Endothelial cell of umbilical vein (primary cell): ENCODE results near the gene C15orf61. TPM values are rescaled to one million over a fixed set of nuclear protein-coding genes. Genes with fewer than 3 reads are reported as not detected.

Source experiments
- BruUV-seq: library from RNA; stranded (reverse); fragments of 400-500 nt; replicated peaks from 2 replicates; lab custom pipeline; 2021; lab: Mats Ljungman, UMichigan
- CTCF ChIA-PET: fragments of 300-600, 350-600 bp; sonication (Branson Sonifier 250); formaldehyde crosslinking; loops from one replicate; lab custom pipeline; 2021; ENCODE audit warnings: antibody characterized with exemption, inconsistent platforms; lab: Charles Lee
- POLR2A ChIA-PET: fragments of 300-600, 350-600 bp; sonication (Branson Sonifier 250); formaldehyde crosslinking; loops from one replicate; lab custom pipeline; 2021; ENCODE audit warnings: antibody characterized with exemption, inconsistent platforms; lab: Charles Lee
- DNase-seq: peaks from one replicate; pipeline ENCODE4 v3.0.0-alpha.2; 2011; ENCODE audit warnings: low read depth, low spot score
- FAIRE-seq: peaks from 2 replicates; lab custom pipeline; 2011; peaks lifted over from hg19 to GRCh38; lab: Jason Lieb, UNC
- H2AFZ ChIP-seq: 2 replicates; pipeline ENCODE4 v1.6.0; 2012; ENCODE audit warnings: low read depth, low read length, control low read depth, inconsistent platforms
- H3K27ac ChIP-seq: 2 replicates; pipeline ENCODE4 v1.5.1; 2011; ENCODE audit warnings: low read depth, mild to moderate bottlenecking, control low read depth, low read length, moderate library complexity; ENCODE audit not compliant: insufficient read depth
- H3K27me3 ChIP-seq, 2 experiments: 2 replicates each; pipeline versions ENCODE4 v1.6.0 to v1.6.1; 2011; ENCODE audit warnings: low read length in 2 of 2, mixed read lengths in 1 of 2; ENCODE audit not compliant: control insufficient read depth in 2 of 2, insufficient read depth in 2 of 2
- H3K36me3 ChIP-seq, 2 experiments: 2 replicates in 1 of 2; 3 replicates in 1 of 2; pipeline ENCODE4 v1.5.1; 2011; ENCODE audit warnings: low read length in 2 of 2, mild to moderate bottlenecking in 1 of 2, moderate library complexity in 1 of 2; ENCODE audit not compliant: control insufficient read depth in 2 of 2, insufficient read depth in 2 of 2; ENCODE audit errors: extremely low read depth in 1 of 2
- H3K4me1 ChIP-seq: 3 replicates; pipeline ENCODE4 v1.5.1; 2011; ENCODE audit warnings: mild to moderate bottlenecking, low read length; ENCODE audit not compliant: control insufficient read depth, insufficient read depth; ENCODE audit errors: extremely low read depth
- H3K4me2 ChIP-seq: 2 replicates; pipeline ENCODE4 v1.6.1; 2011; ENCODE audit warnings: low read length, control low read depth, mixed read lengths; ENCODE audit not compliant: insufficient read depth
- H3K4me3 ChIP-seq, 3 experiments: fragments of 200-600 bp in 1 of 3; sonication (generic), shearing (Covaris generic) in 1 of 3; replicated peaks in 1 of 3; 2 replicates each; pipeline ENCODE4 v1.5.1; 2011 to 2016; ENCODE audit warnings: control low read depth in 3 of 3, low read length in 3 of 3, mild to moderate bottlenecking in 2 of 3, inconsistent platforms in 1 of 3, low read depth in 1 of 3, moderate library complexity in 1 of 3; ENCODE audit not compliant: insufficient read depth in 1 of 3
- H3K79me2 ChIP-seq: 2 replicates; pipeline ENCODE4 v1.6.0; 2012; ENCODE audit warnings: low read length, inconsistent platforms; ENCODE audit not compliant: control insufficient read depth, insufficient read depth
- H3K9ac ChIP-seq: replicated peaks from 2 replicates; pipeline ENCODE3; 2011; ENCODE audit warnings: low read length, control low read depth; ENCODE audit not compliant: insufficient read depth; ENCODE audit errors: extremely low read depth
- H3K9me1 ChIP-seq: replicated peaks from 3 replicates; pipeline ENCODE4 v1.6.0; 2011; ENCODE audit warnings: mild to moderate bottlenecking, low read length; ENCODE audit not compliant: control insufficient read depth, insufficient read depth; ENCODE audit errors: extremely low read depth
- H3K9me3 ChIP-seq: replicated peaks from 2 replicates; pipeline ENCODE4 v1.5.1; 2012; ENCODE audit warnings: low read length, inconsistent platforms; ENCODE audit not compliant: control insufficient read depth, insufficient read depth
- H4K20me1 ChIP-seq: replicated peaks from 2 replicates; pipeline ENCODE3; 2011; ENCODE audit warnings: mild to moderate bottlenecking, low read length; ENCODE audit not compliant: control insufficient read depth, insufficient read depth; ENCODE audit errors: extremely low read depth
- EZH2 ChIP-seq: IDR thresholded peaks from 2 replicates; pipeline ENCODE4 v1.6.1; 2012; ENCODE audit warnings: borderline replicate concordance, low read depth, mild to moderate bottlenecking, moderate library complexity, low read length, inconsistent platforms; ENCODE audit not compliant: severe bottlenecking
- FOS ChIP-seq: IDR thresholded peaks from 2 replicates; pipeline ENCODE4 v1.6.1; 2011; ENCODE audit warnings: mild to moderate bottlenecking, low read length, moderate library complexity, borderline replicate concordance; ENCODE audit not compliant: insufficient read depth
- GATA2 ChIP-seq: IDR thresholded peaks from 2 replicates; pipeline ENCODE4 v1.7.0; 2011; ENCODE audit warnings: low read depth, mild to moderate bottlenecking, moderate library complexity, mixed read lengths, low read length; ENCODE audit not compliant: insufficient read length, insufficient read depth
- JUN ChIP-seq: IDR thresholded peaks from 2 replicates; pipeline ENCODE4 v1.6.1; 2011; ENCODE audit warnings: borderline replicate concordance, low read depth; ENCODE audit not compliant: insufficient read length, insufficient read depth
- MAX ChIP-seq: IDR thresholded peaks from 2 replicates; pipeline ENCODE4 v1.6.1; 2011; ENCODE audit not compliant: insufficient read depth, insufficient read length
- MYC ChIP-seq: IDR thresholded peaks from one replicate; pipeline ENCODE4 v1.6.1; 2011; ENCODE audit warnings: mild to moderate bottlenecking, low read depth, low read length
- POLR2A ChIP-seq: IDR thresholded peaks from 2 replicates; pipeline ENCODE4 v1.6.1; 2012; ENCODE audit warnings: low read depth, mild to moderate bottlenecking, control low read depth, low read length
- POLR2AphosphoS5 ChIP-seq: IDR thresholded peaks from 2 replicates; pipeline ENCODE4 v1.6.1; 2012; ENCODE audit warnings: low read depth, mild to moderate bottlenecking, control low read depth, low read length, moderate library complexity; ENCODE audit not compliant: insufficient read depth
- dilution Hi-C: fragments of 300-500 bp; cut with MboI; formaldehyde crosslinking; loops from one replicate; pipeline ENCODE4 v1.15.0; 2019; ENCODE audit warnings: low sequenced_read_pairs; ENCODE audit not compliant: extremely low pct_ligation_motif_present
- intact Hi-C: fragments of 100-400 bp; cut with micrococcal nuclease; formaldehyde crosslinking; loops from one replicate; pipeline ENCODE4 v1.10.0; 2022
- polyA plus RNA-seq, 4 experiments: library from polyadenylated mRNA; depleted of rRNA in 3 of 4; stranded (reverse) in 3 of 4; unstranded in 1 of 4; fragments of >200 nt; gene quantifications; 2 replicates each; pipeline versions ENCODE4 v1.2.1 to v1.2.3, GENCODE V29; 2011 to 2012; ENCODE audit warnings: missing spikeins in 1 of 4
- total RNA-seq: library from RNA; stranded (reverse); gene quantifications from 2 replicates; pipeline ENCODE4 v1.2.3, GENCODE V29; 2021
- TF ChIP-seq, protein P1 (sequence below), 2 donors: IDR thresholded peaks; 1 replicate in 1 of 2; 2 replicates in 1 of 2; pipeline ENCODE4 v1.5.1; 2011; ENCODE audit warnings: low read length in 2 of 2, mild to moderate bottlenecking in 2 of 2, moderate library complexity in 2 of 2, control low read depth in 1 of 2, inconsistent platforms in 1 of 2, low read depth in 1 of 2; ENCODE audit not compliant: insufficient read depth in 1 of 2; ENCODE audit errors: extremely low read depth in 1 of 2

Gene C15orf61
- total and polyA plus RNA-seq, 2 donors (not counting 3 experiments of a cell fraction or from before 2014, with no cell fraction given), result 3.2 to 4.1 TPM

- Histone ChIP-seq H3K27ac (no peak overlapping the region), H4K20me1 (no peaks in the 10 kb centered on the region), H3K9ac (no peak overlapping the region), H3K27me3 (no peaks in the 10 kb centered on the region), H3K79me2 (no peaks in the 10 kb centered on the region), H3K36me3 (no peaks in the 10 kb centered on the region), H2AFZ (no peak overlapping the region), H3K4me2 (no peak overlapping the region), H3K4me3 (no peak overlapping the region), H3K9me1 (no peaks in the 10 kb centered on the region), H3K4me1 (no peaks in the 10 kb centered on the region), H3K9me3 (no peaks in the 10 kb centered on the region)
- DNase-seq (no peak), FAIRE-seq (peak; percentile 43)
- no TSS peak for BruUV-seq
- TF ChIP-seq MAX, result no peak
- no peak for TF ChIP-seq FOS
- no peak for TF ChIP-seq JUN
- no peak for TF ChIP-seq POLR2AphosphoS5
- TF ChIP-seq, protein P1, sequence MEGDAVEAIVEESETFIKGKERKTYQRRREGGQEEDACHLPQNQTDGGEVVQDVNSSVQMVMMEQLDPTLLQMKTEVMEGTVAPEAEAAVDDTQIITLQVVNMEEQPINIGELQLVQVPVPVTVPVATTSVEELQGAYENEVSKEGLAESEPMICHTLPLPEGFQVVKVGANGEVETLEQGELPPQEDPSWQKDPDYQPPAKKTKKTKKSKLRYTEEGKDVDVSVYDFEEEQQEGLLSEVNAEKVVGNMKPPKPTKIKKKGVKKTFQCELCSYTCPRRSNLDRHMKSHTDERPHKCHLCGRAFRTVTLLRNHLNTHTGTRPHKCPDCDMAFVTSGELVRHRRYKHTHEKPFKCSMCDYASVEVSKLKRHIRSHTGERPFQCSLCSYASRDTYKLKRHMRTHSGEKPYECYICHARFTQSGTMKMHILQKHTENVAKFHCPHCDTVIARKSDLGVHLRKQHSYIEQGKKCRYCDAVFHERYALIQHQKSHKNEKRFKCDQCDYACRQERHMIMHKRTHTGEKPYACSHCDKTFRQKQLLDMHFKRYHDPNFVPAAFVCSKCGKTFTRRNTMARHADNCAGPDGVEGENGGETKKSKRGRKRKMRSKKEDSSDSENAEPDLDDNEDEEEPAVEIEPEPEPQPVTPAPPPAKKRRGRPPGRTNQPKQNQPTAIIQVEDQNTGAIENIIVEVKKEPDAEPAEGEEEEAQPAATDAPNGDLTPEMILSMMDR (IDR thresholded peaks at IDR 0.05; ENCODE audit: extremely low read depth in 1 of 2, insufficient read depth in 1 of 2, low read depth in 1 of 2, low read length in 2 of 2), result no peak
- no peak for TF ChIP-seq EZH2
- TF ChIP-seq MYC, result no peak
- TF ChIP-seq GATA2, result no peak
- no peak for TF ChIP-seq POLR2A
- POLR2A ChIA-PET, result no interaction called here
- intact Hi-C loops, result no loop called here
- dilution Hi-C loops, result no loop called here
- CTCF ChIA-PET, result interaction anchor here (0.7 to 1.4 kb wide), 4 partner anchors 8 to 47 kb away, joined by 3 to 4 read pairs (median 3); partner anchors contain the start of gene MAP2K5
Observed at GRCh38 chr15:67495585-67495984, 25.3 kb upstream of the C15orf61 start.
